Bronchial epithelial cell (primary cell): ENCODE results near the gene CAMK4. TPM values are rescaled to one million over a fixed set of nuclear protein-coding genes. Genes with fewer than 3 reads are reported as not detected.

Experiments
- DNase-seq: peaks from one replicate; pipeline ENCODE4 v3.0.0-alpha.2; 2010; ENCODE audit warnings: low read depth
- FAIRE-seq: peaks from 2 replicates; lab custom pipeline; 2011; peaks lifted over from hg19 to GRCh38; lab: Jason Lieb, UNC
- H3K27me3 ChIP-seq: 2 replicates; pipeline ENCODE4 v1.5.1; 2011; ENCODE audit warnings: low read length; ENCODE audit not compliant: control insufficient read depth, insufficient read depth
- H3K36me3 ChIP-seq: 2 replicates; pipeline ENCODE4 v1.5.1; 2011; ENCODE audit warnings: low read length; ENCODE audit not compliant: control insufficient read depth, insufficient read depth
- H3K4me3 ChIP-seq: 2 replicates; pipeline ENCODE4 v1.5.1; 2011; ENCODE audit warnings: mild to moderate bottlenecking, low read depth, low read length, control low read depth
- CTCF ChIP-seq: IDR thresholded peaks from 2 replicates; pipeline ENCODE4 v1.5.1; 2011; ENCODE audit warnings: mild to moderate bottlenecking, moderate library complexity, low read length, control low read depth, inconsistent platforms; ENCODE audit not compliant: insufficient read depth, severe bottlenecking
- total RNA-seq: library from RNA; depleted of rRNA; stranded (reverse); fragments of >200 nt; gene quantifications from 2 replicates; pipeline ENCODE4 v1.2.1, GENCODE V29; 2014

CAMK4 gene
- total RNA-seq, 1 donor from 2014 or later = 0.26 TPM

GRCh38 chr5:111385970-111386831, 162.0 kb downstream of the CAMK4 start:
- Histone ChIP-seq H3K36me3 (no peaks in the 10 kb centered on the region), H3K27me3 (no peaks in the 10 kb centered on the region), H3K4me3 (no peak overlapping the region)
- FAIRE-seq = no peak
- DNase-seq = no peak
- TF ChIP-seq CTCF = no peak

GRCh38 chr5:111386832-111387162, 162.6 kb downstream of the CAMK4 start:
- Histone ChIP-seq H3K4me3 (no peak overlapping the region), H3K27me3 (no peaks in the 10 kb centered on the region), H3K36me3 (no peaks in the 10 kb centered on the region)
- no peak for TF ChIP-seq CTCF
- FAIRE-seq = no peak
- no peak for DNase-seq

- FAIRE-seq = no peak
- no peak for DNase-seq
- no peaks in the 10 kb centered on the region for H3K27me3 ChIP-seq
- no peak for TF ChIP-seq CTCF
- no peak overlapping the region for H3K4me3 ChIP-seq
- H3K36me3 ChIP-seq = no peaks in the 10 kb centered on the region
These were observed 163.2 kb downstream of the CAMK4 start for GRCh38 chr5:111387361-111387760.

GRCh38 chr5:111389390-111390082, 165.4 kb downstream of the CAMK4 start:
- DNase-seq = peak; percentile 84
- H3K36me3 ChIP-seq = no peaks in the 10 kb centered on the region
- H3K27me3 ChIP-seq = no peaks in the 10 kb centered on the region
- FAIRE-seq = no peak
- no peak overlapping the region for H3K4me3 ChIP-seq
- no peak for TF ChIP-seq CTCF

GRCh38 chr5:111392181-111392580, 168.0 kb downstream of the CAMK4 start:
- FAIRE-seq (no peak), DNase-seq (no peak)
- no peaks in the 10 kb centered on the region for H3K27me3 ChIP-seq
- H3K4me3 ChIP-seq = no peak overlapping the region
- no peaks in the 10 kb centered on the region for H3K36me3 ChIP-seq
- no peak for TF ChIP-seq CTCF
